B cell (primary cell): Measurements from ENCODE around the gene UBR4.

ENCODE experiments used
- EZH2 ChIP-seq: IDR thresholded peaks from 2 replicates; pipeline ENCODE4 v1.6.1; 2012; ENCODE audit warnings: borderline replicate concordance, low read depth, mild to moderate bottlenecking, moderate library complexity, low read length; ENCODE audit not compliant: insufficient read depth, poor library complexity, severe bottlenecking
- TF ChIP-seq, protein P1 (sequence below): fragments of 200-600 bp; IDR thresholded peaks from one replicate; pipeline ENCODE4 v1.8.0; 2022; ENCODE audit warnings: antibody characterized with exemption, mild to moderate bottlenecking

DNA sequence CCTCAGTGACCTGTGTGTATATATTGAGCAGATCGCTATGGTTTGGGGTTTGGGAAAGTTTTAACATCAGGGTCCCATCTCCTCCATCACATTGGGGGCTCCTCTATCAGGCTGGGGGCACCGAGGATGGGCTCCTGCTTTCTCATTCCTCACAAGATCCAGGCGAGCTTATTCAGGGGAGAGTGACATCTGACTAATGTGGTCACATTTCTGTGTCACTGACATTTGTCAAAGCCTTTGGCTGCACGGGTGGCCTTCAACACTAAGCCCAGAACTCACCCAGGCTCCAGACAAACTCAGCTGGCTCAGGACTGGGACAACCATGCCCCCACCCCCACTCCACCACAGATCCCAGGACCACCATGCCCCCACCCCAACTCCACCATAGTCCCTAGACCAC lies 150.3 kb downstream of the UBR4 start:
- TF ChIP-seq, protein P1, sequence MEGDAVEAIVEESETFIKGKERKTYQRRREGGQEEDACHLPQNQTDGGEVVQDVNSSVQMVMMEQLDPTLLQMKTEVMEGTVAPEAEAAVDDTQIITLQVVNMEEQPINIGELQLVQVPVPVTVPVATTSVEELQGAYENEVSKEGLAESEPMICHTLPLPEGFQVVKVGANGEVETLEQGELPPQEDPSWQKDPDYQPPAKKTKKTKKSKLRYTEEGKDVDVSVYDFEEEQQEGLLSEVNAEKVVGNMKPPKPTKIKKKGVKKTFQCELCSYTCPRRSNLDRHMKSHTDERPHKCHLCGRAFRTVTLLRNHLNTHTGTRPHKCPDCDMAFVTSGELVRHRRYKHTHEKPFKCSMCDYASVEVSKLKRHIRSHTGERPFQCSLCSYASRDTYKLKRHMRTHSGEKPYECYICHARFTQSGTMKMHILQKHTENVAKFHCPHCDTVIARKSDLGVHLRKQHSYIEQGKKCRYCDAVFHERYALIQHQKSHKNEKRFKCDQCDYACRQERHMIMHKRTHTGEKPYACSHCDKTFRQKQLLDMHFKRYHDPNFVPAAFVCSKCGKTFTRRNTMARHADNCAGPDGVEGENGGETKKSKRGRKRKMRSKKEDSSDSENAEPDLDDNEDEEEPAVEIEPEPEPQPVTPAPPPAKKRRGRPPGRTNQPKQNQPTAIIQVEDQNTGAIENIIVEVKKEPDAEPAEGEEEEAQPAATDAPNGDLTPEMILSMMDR = no peak
- no peak for TF ChIP-seq EZH2
